ENCODE results near the gene SBNO2.

DNA sequence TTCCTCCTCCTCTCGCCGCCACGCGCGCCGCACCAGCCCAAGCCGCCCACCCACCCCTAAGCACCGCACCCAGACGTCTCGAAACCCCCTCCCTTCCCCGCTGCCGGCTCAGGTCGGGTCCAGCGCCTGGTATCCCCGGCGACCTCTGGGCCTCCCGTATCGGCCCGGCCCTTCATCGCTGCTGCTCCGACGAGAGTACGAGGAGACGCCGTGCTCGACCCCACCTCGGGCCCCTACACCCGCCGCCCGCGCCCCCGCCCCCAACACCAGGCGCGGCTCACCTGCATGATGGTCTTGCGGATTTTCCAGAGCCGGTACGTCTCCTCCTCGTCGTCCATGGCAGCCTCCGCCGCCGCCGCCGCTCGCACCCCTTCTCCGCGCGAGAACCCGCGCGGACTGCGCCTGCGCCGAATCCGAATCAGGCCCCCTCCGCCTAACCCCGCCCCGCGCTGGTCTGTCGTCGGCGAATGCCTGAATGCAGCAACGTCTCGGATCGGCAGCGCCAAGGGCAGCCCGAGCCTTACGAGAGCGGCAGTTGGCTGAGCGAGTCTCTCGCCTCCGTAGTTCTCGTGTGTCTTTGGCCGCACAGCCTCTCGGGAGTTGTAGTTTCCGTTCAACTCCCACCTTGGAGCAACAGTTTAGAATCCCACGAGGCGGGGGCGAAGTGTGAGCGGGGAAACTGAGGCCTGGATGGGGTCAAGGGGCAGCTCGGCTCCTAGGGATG, 78.9 kb downstream of the SBNO2 start, which contains the start of gene POLR2E:
- TF ChIP-seq, protein P1, sequence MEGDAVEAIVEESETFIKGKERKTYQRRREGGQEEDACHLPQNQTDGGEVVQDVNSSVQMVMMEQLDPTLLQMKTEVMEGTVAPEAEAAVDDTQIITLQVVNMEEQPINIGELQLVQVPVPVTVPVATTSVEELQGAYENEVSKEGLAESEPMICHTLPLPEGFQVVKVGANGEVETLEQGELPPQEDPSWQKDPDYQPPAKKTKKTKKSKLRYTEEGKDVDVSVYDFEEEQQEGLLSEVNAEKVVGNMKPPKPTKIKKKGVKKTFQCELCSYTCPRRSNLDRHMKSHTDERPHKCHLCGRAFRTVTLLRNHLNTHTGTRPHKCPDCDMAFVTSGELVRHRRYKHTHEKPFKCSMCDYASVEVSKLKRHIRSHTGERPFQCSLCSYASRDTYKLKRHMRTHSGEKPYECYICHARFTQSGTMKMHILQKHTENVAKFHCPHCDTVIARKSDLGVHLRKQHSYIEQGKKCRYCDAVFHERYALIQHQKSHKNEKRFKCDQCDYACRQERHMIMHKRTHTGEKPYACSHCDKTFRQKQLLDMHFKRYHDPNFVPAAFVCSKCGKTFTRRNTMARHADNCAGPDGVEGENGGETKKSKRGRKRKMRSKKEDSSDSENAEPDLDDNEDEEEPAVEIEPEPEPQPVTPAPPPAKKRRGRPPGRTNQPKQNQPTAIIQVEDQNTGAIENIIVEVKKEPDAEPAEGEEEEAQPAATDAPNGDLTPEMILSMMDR (IDR thresholded peaks at IDR 0.05; ENCODE audit: extremely low read depth in 1 of 2, insufficient read depth in 1 of 2, low read depth in 1 of 2, low read length in 2 of 2): no peak
- peak; percentile 100 for TF ChIP-seq MYC (IDR thresholded peaks at IDR 0.05; ENCODE audit: low read depth, low read length)
- no peak for TF ChIP-seq JUN (IDR thresholded peaks at IDR 0.05; ENCODE audit: borderline replicate concordance, insufficient read depth, insufficient read length, low read depth)
- peak; percentile 90 for TF ChIP-seq POLR2AphosphoS5 (IDR thresholded peaks at IDR 0.05; ENCODE audit: insufficient read depth, low read depth, low read length)
- TF ChIP-seq EZH2 (IDR thresholded peaks at IDR 0.05; ENCODE audit: borderline replicate concordance, low read depth, low read length, severe bottlenecking): no peak
- TF ChIP-seq POLR2A (IDR thresholded peaks at IDR 0.05; ENCODE audit: low read depth, low read length): peak; percentile 81
- TF ChIP-seq, protein P2, sequence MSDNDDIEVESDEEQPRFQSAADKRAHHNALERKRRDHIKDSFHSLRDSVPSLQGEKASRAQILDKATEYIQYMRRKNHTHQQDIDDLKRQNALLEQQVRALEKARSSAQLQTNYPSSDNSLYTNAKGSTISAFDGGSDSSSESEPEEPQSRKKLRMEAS (IDR thresholded peaks at IDR 0.05; ENCODE audit: insufficient read depth, insufficient read length): peak; percentile 98
- TF ChIP-seq FOS (IDR thresholded peaks at IDR 0.05; ENCODE audit: borderline replicate concordance, insufficient read depth, low read length): no peak

Data from endothelial cell of umbilical vein (primary cell).